Liver (tissue), 9 donors: ENCODE data around the gene DCLK2. TPM values are rescaled to one million over a fixed set of nuclear protein-coding genes. Genes with fewer than 3 reads are reported as not detected.

Experiments
- DNase-seq: peaks from one replicate; pipeline ENCODE4 v3.0.0-alpha.2; 2017; ENCODE audit warnings: low spot score
- H3K27ac ChIP-seq, 2 donors: one replicate each; pipeline ENCODE4 v1.7.0; 2013; ENCODE audit warnings: inconsistent platforms in 2 of 2, low read length in 2 of 2, control low read depth in 1 of 2, low read depth in 1 of 2, mild to moderate bottlenecking in 1 of 2
- H3K27me3 ChIP-seq, 4 donors: one replicate each; pipeline versions ENCODE4 v1.6.1 to v1.7.0; 2013; ENCODE audit warnings: low read length in 3 of 4, inconsistent platforms in 1 of 4, mild to moderate bottlenecking in 1 of 4, moderate library complexity in 1 of 4; ENCODE audit not compliant: control insufficient read depth in 4 of 4, insufficient read depth in 4 of 4
- H3K36me3 ChIP-seq, 4 donors: one replicate each; pipeline versions ENCODE4 v1.6.1 to v1.7.0; 2013; ENCODE audit warnings: low read length in 3 of 4, mild to moderate bottlenecking in 3 of 4, low read depth in 1 of 4, moderate library complexity in 1 of 4; ENCODE audit not compliant: control insufficient read depth in 4 of 4, insufficient read depth in 3 of 4
- H3K4me1 ChIP-seq, 4 donors: one replicate each; pipeline versions ENCODE4 v1.6.1 to v1.7.0; 2013; ENCODE audit warnings: low read length in 3 of 4, mild to moderate bottlenecking in 3 of 4, moderate library complexity in 1 of 4; ENCODE audit not compliant: control insufficient read depth in 4 of 4, insufficient read depth in 4 of 4
- H3K4me3 ChIP-seq, 3 donors: one replicate each; pipeline versions ENCODE4 v1.6.1 to v1.7.0; 2013; ENCODE audit warnings: low read length in 3 of 3, control low read depth in 1 of 3, low read depth in 1 of 3, mild to moderate bottlenecking in 1 of 3
- H3K9ac ChIP-seq, 2 donors: one replicate each; pipeline ENCODE4 v1.7.0; 2013; ENCODE audit warnings: low read length in 2 of 2, mild to moderate bottlenecking in 2 of 2, moderate library complexity in 2 of 2, control low read depth in 1 of 2, low read depth in 1 of 2
- H3K9me3 ChIP-seq, 4 donors: one replicate each; pipeline versions ENCODE4 v1.6.1 to v1.7.0; 2013; ENCODE audit warnings: low read length in 3 of 4; ENCODE audit not compliant: control insufficient read depth in 4 of 4
- ATF3 ChIP-seq: IDR thresholded peaks from 2 replicates; pipeline ENCODE4 v1.6.1; 2016; ENCODE audit warnings: antibody characterized with exemption
- EGR1 ChIP-seq, 2 donors: IDR thresholded peaks; 2 replicates each; pipeline ENCODE4 v1.6.1; 2016 to 2018; ENCODE audit warnings: antibody characterized with exemption in 2 of 2, low read depth in 2 of 2
- FOXA1 ChIP-seq: IDR thresholded peaks from 2 replicates; pipeline ENCODE4 v1.6.1; 2016; ENCODE audit warnings: antibody characterized with exemption
- FOXA2 ChIP-seq: IDR thresholded peaks from 2 replicates; pipeline ENCODE4 v1.6.1; 2016; ENCODE audit warnings: antibody characterized with exemption
- GABPA ChIP-seq, 2 donors: IDR thresholded peaks in 1 of 2; conservative IDR thresholded peaks in 1 of 2; 2 replicates each; pipeline ENCODE4 v1.6.1; 2016; ENCODE audit warnings: antibody characterized with exemption in 2 of 2, mild to moderate bottlenecking in 1 of 2, moderate library complexity in 1 of 2
- HNF4A ChIP-seq, 2 donors: conservative IDR thresholded peaks; 2 replicates each; pipeline ENCODE4 v1.6.1; 2016; ENCODE audit warnings: antibody characterized with exemption in 2 of 2, mild to moderate bottlenecking in 2 of 2
- HNF4G ChIP-seq: IDR thresholded peaks from 2 replicates; pipeline ENCODE4 v1.6.1; 2016; ENCODE audit warnings: antibody characterized with exemption
- JUND ChIP-seq, 2 donors: IDR thresholded peaks; 2 replicates each; pipeline ENCODE4 v1.6.1; 2016; ENCODE audit warnings: antibody characterized with exemption in 2 of 2
- RAD21 ChIP-seq, 2 donors: IDR thresholded peaks; 2 replicates each; pipeline ENCODE4 v1.6.1; 2016; ENCODE audit warnings: antibody characterized with exemption in 2 of 2, mild to moderate bottlenecking in 2 of 2
- RXRA ChIP-seq, 2 donors: IDR thresholded peaks; 2 replicates each; pipeline ENCODE4 v1.6.1; 2017 to 2018; ENCODE audit warnings: antibody characterized with exemption in 2 of 2, mild to moderate bottlenecking in 1 of 2
- SP1 ChIP-seq: IDR thresholded peaks from 2 replicates; pipeline ENCODE4 v1.6.1; 2018; ENCODE audit warnings: antibody characterized with exemption, mild to moderate bottlenecking
- TAF1 ChIP-seq: conservative IDR thresholded peaks from 2 replicates; pipeline ENCODE4 v1.6.1; 2016; ENCODE audit warnings: antibody characterized with exemption, mild to moderate bottlenecking
- YY1 ChIP-seq: IDR thresholded peaks from 2 replicates; pipeline ENCODE4 v1.6.1; 2016; ENCODE audit warnings: antibody characterized with exemption, mild to moderate bottlenecking
- WGBS: extraction: QIAGEN DNeasy Blood & Tissue Kit; methylation state at CpG from one replicate; pipeline ENCODE4 v1.1.7; 2013; 5-methylcytosine and 5-hydroxymethylcytosine counted together
- polyA plus RNA-seq, 2 donors: library from polyadenylated mRNA; stranded (reverse) in 1 of 2; unstranded in 1 of 2; fragments of 200-250 nt in 1 of 2; fragments of >200 nt in 1 of 2; fragmentation: Nextera tagmentation in 1 of 2; extraction: Ambion mirVana in 1 of 2; gene quantifications; one replicate each; pipeline versions ENCODE4 v1.2.1 to v1.2.3, GENCODE V29; 2013 to 2015
- total RNA-seq, 2 donors: library from RNA; depleted of rRNA; stranded (reverse); fragments of >200 nt; gene quantifications; one replicate each; pipeline ENCODE4 v1.2.3, GENCODE V29; 2014
- TF ChIP-seq, protein P1 (sequence below): IDR thresholded peaks from 2 replicates; pipeline ENCODE4 v1.6.1; 2016; ENCODE audit warnings: antibody characterized with exemption
- TF ChIP-seq, protein P2 (sequence below): IDR thresholded peaks from 2 replicates; pipeline ENCODE4 v1.6.1; 2016; ENCODE audit warnings: antibody characterized with exemption
- TF ChIP-seq, protein P3 (sequence below): fragments of 150-350 bp; IDR thresholded peaks from 2 replicates; pipeline ENCODE4 v1.5.1; 2017; ENCODE audit warnings: improper control_type of control experiment, low read depth, low read length; ENCODE audit not compliant: missing input control
- donor health status: healthy.
- donor health status: healthy.
- donor health status: healthy.
- donor health status: healthy.
- donor health status: healthy.

DCLK2 gene
- total and polyA plus RNA-seq, 4 donors, result 0.14 to 1.7 (median 0.50) TPM

DNA sequence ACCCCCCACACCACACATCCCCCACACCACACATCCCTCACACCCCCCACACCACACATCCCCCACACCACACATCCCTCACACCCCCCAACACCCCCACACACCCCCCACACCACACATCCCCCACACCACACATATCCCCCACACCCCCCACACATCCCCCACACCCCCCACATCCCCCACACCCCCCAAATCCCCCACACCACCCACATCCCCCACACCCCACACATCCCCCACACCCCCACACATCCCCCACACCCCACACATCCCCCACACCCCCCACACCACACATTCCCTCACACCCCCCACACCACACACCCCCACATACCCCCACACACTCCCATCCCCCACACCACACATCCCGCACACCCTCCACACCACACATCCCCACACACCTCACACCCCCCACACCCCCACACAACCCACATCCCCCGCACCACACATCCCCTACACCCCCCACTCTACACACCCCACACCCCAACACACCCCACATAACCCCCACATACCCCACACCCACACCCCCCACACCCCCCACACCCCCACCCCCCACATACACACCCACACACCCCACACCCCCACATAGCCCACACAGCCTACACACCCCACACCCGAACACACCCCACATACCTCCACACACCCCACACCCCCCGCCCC lies 172.9 kb downstream of the DCLK2 start:
- TF ChIP-seq RAD21 (IDR thresholded peaks at IDR 0.05) (no peak), HNF4G (no peak), HNF4A (conservative IDR thresholded peaks at IDR 0.05) (no peak), ATF3 (no peak), EGR1 (IDR thresholded peaks at IDR 0.05; ENCODE audit: low read depth in 2 of 2) (no peak), FOXA2 (no peak), GABPA (IDR thresholded peaks at IDR 0.05 in 1 of 2, conservative IDR thresholded peaks at IDR 0.05 in 1 of 2) (no peak), FOXA1 (no peak), RXRA (IDR thresholded peaks at IDR 0.05) (no peak)
- TF ChIP-seq, protein P1, sequence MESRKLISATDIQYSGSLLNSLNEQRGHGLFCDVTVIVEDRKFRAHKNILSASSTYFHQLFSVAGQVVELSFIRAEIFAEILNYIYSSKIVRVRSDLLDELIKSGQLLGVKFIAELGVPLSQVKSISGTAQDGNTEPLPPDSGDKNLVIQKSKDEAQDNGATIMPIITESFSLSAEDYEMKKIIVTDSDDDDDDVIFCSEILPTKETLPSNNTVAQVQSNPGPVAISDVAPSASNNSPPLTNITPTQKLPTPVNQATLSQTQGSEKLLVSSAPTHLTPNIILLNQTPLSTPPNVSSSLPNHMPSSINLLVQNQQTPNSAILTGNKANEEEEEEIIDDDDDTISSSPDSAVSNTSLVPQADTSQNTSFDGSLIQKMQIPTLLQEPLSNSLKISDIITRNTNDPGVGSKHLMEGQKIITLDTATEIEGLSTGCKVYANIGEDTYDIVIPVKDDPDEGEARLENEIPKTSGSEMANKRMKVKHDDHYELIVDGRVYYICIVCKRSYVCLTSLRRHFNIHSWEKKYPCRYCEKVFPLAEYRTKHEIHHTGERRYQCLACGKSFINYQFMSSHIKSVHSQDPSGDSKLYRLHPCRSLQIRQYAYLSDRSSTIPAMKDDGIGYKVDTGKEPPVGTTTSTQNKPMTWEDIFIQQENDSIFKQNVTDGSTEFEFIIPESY, result no peak
- no peaks in the 10 kb centered on the region for H3K9me3 ChIP-seq
- no peak for DNase-seq
- H3K4me3 ChIP-seq, result no peak overlapping the region
- H3K4me1 ChIP-seq, result no peaks in the 10 kb centered on the region
- H3K9ac ChIP-seq, result no peak overlapping the region
- H3K36me3 ChIP-seq, result no peaks in the 10 kb centered on the region
- H3K27ac ChIP-seq, result no peak overlapping the region
- H3K27me3 ChIP-seq, result no peaks in the 10 kb centered on the region
- 91% methylated on average over 4 of the region's 4 CpGs for WGBS

GRCh38 chr4:150251752-150252190 lies 173.5 kb downstream of the DCLK2 start:
- no peaks in the 10 kb centered on the region for H3K4me1 ChIP-seq
- H3K9me3 ChIP-seq, result no peaks in the 10 kb centered on the region
- H3K27me3 ChIP-seq, result no peaks in the 10 kb centered on the region
- no peaks in the 10 kb centered on the region for H3K36me3 ChIP-seq
- WGBS, result 89% methylated on average over 7 of the region's 7 CpGs
- no peak overlapping the region for H3K9ac ChIP-seq
- no peak for DNase-seq
- H3K4me3 ChIP-seq, result no peak overlapping the region
- no peak overlapping the region for H3K27ac ChIP-seq
- TF ChIP-seq TAF1 (no peak), FOXA2 (no peak), RXRA (IDR thresholded peaks at IDR 0.05) (no peak), SP1 (no peak), FOXA1 (no peak)
- TF ChIP-seq, protein P2, sequence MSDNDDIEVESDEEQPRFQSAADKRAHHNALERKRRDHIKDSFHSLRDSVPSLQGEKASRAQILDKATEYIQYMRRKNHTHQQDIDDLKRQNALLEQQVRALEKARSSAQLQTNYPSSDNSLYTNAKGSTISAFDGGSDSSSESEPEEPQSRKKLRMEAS, result no peak
- TF ChIP-seq, protein P1, result no peak

DNA sequence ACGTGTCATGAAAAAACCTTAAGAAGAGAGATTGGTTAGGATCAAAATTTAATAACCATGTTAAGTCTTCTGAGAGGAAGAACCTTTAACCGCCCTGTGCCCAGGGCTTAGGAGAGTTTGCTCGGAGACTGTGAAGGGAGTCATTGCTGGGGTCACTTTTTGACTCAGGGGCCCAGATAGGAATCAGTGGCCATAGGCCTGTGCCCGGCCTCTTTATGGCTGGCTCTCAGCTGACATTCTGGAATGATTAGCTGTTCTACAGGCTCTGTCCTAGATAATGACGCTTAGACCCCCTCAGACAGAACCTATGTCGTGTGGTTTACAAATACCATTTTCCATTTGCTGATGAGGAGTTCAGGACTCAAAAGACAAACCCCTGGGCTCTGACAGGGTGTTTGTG lies 174.1 kb downstream of the DCLK2 start:
- Histone ChIP-seq H3K9me3 (no peaks in the 10 kb centered on the region), H3K4me1 (no peaks in the 10 kb centered on the region), H3K9ac (no peak overlapping the region), H3K27ac (no peak overlapping the region), H3K4me3 (no peak overlapping the region), H3K36me3 (no peaks in the 10 kb centered on the region), H3K27me3 (no peaks in the 10 kb centered on the region)
- WGBS, result 95% methylated on average over 6 of the region's 6 CpGs
- TF ChIP-seq FOXA2, result no peak
- TF ChIP-seq JUND (IDR thresholded peaks at IDR 0.05), result no peak
- TF ChIP-seq FOXA1, result no peak
- TF ChIP-seq, protein P3, sequence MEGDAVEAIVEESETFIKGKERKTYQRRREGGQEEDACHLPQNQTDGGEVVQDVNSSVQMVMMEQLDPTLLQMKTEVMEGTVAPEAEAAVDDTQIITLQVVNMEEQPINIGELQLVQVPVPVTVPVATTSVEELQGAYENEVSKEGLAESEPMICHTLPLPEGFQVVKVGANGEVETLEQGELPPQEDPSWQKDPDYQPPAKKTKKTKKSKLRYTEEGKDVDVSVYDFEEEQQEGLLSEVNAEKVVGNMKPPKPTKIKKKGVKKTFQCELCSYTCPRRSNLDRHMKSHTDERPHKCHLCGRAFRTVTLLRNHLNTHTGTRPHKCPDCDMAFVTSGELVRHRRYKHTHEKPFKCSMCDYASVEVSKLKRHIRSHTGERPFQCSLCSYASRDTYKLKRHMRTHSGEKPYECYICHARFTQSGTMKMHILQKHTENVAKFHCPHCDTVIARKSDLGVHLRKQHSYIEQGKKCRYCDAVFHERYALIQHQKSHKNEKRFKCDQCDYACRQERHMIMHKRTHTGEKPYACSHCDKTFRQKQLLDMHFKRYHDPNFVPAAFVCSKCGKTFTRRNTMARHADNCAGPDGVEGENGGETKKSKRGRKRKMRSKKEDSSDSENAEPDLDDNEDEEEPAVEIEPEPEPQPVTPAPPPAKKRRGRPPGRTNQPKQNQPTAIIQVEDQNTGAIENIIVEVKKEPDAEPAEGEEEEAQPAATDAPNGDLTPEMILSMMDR, result no peak
- no peak for TF ChIP-seq RAD21 (IDR thresholded peaks at IDR 0.05)
- TF ChIP-seq RXRA (IDR thresholded peaks at IDR 0.05), result no peak
- no peak for TF ChIP-seq HNF4A (conservative IDR thresholded peaks at IDR 0.05)
- TF ChIP-seq GABPA (IDR thresholded peaks at IDR 0.05 in 1 of 2, conservative IDR thresholded peaks at IDR 0.05 in 1 of 2), result no peak
- TF ChIP-seq YY1, result no peak
- TF ChIP-seq ATF3, result no peak
- no peak for TF ChIP-seq SP1
- no peak for TF ChIP-seq TAF1
- DNase-seq, result no peak
